D341Med (cell line): Measurements from ENCODE around the gene ELOF1.

Source experiments
- DNase-seq: peaks from one replicate; pipeline ENCODE4 v3.0.0; 2012; ENCODE audit warnings: low spot score

The ELOF1 gene

DNA sequence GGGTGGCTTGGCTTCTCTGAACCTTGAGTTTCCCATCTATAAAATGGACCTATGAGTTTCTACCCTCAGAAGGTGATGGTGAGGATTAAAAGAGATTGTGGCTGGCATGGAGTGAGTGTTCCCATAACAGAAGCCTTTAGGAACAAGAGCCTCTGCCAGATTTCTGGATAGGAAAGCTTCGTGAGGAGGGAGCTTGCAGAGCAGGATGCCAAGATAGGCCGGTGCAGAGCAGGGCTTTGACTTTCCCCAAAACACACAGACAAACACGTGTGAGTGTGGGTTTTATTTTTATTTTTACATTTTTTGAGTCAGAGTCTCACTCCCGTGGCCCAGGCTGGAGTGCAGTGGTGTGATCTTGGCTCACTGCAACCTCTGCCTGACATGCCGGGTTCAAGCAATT lies 24.1 kb downstream of the ELOF1 start:
- no peak for DNase-seq

DNA sequence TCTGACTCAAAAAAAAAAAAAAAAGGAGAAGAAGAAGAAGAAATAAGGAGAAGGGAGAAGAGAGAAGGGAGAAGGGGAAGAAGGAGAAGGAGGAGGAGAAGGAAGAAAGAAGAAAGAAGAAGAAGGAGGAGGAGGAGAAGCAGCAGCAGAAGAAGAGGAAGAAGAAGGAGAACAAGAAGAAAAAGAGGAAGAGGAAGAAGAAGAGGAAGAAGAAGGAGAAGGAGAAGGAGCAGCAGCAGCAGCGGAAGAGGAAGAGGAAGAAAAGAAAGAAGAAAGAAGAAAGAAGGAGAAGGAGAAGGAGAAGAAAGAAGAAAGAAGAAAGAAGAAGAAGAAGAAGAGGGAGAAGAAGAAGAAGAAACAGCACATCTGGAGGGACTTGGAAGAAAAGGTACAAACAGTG lies 24.5 kb downstream of the ELOF1 start:
- DNase-seq = no peak

DNA sequence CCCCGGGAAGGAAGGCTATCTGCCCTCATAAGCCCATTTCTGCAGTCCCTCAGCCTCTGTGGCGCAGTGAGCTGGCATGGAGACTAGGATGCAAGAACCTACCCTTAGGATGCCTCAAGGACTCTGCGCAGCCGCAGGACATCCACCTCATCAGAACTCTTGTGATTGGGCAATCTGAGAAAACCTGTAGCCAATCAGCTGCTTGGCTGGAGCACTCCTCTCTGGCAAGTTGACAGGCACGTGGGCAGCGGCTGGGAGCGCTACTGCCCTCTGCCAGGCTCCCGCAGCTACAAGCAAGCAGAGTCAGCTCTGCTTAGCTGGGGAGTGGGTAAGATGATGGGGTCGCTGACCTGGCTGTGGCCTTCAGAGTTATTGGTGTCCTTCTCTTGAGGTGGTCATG lies 28.6 kb downstream of the ELOF1 start:
- peak; percentile 91 for DNase-seq

DNA sequence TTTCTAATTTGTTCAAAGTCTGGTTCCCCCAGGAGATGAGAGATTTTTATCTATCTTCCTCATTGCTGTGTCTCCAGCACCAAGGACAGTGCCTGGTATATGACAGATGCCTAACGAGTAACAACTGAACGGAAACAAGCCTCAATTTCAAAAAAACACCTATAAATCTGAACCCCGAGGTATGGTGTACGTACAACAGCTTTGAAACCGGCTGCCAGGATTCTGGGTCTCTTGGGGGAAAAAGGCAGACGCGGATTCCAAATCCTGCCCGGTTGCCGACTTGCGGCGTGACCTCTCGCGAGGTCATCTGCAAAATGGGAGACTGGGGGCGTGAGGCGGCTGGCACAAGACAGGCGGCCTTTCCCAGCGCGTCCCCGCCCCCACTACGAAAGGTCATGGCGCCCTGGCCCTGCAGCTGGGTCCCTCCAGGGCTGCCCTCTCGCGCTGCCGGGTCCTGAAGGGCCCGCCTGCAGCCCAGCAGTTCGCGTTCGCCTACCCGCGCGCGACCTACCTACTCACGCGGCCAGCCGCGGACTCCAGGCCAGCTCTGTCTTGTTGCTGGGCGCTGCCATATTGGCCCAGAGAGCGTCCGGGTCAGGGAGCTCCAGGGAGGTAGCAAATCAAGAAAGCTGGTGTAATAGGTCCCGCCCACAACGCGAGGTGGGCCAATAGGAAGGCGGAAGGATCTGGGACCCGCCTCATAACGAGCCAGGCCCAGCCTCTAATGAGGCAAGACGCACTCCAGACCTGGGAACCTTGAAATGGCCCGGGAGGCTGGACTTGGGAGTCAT lies 30.3 kb downstream of the ELOF1 start, which contains the start of gene ECSIT:
Gene ECSIT (minus strand): TSS at position 584 of the 791 bp plus-strand sequence. CDS start 9,964 bp downstream, outside the sequence.
- peak; percentile 94 for DNase-seq

DNA sequence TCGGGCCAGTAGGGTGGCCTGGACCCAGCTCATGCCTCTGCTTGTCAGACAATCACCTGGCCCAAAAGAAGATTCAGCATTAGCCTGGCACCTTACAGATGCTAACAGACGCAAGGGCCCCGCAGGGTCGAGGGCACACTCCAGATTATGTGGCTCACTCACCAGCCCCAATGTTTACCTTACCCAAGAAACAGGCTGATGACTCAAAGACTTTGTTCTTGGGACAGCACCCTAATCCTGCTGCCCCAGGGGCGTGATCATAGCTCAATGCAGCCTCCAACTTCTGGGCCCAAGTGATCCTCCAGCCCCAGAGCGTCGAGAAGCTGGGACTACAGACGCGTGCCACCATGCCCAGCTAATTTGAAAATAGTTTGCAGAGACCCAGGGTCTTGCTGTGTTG lies 39.9 kb downstream of the ELOF1 start:
- no peak for DNase-seq

DNA sequence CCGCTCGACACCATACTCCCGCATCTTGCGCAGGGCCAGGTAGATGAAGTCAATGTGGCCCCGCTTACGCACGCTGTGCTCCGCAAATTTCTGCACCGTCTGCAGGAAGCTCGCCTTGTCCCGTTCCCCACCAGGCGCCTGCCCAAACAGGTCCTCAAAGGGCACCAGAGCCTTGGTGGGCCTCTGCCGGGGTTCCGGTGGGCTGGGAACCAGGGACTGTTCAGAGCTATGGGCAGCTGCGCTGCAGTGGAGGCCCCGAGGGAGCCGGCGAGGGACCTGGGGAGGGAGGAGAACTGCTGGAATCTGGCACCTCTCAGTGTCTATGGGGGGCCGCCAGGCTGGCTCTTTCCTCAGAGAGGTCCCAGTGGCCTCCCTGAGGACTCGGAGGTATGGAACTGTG lies 45.1 kb downstream of the ELOF1 start:
- DNase-seq = peak; percentile 22

DNA sequence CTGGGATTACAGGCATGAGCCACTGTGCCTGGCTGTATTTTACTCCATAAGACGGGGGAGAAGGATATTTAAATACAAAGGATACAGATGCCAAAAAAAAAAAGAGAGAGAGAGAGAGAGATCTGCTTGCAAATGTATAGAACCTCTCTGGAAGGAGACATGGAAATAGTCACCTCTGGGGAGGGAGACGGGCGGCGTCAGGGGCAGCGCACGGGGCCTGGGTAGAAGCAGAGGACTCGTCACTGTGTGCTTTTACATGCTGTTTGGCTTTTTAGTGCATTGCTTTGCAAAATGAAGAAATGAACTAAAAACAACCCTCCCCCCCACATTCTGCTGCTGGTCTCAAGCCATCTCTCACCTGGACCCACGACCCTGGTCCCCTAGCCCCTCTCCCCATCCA lies 48.6 kb downstream of the ELOF1 start:
- DNase-seq = no peak

DNA sequence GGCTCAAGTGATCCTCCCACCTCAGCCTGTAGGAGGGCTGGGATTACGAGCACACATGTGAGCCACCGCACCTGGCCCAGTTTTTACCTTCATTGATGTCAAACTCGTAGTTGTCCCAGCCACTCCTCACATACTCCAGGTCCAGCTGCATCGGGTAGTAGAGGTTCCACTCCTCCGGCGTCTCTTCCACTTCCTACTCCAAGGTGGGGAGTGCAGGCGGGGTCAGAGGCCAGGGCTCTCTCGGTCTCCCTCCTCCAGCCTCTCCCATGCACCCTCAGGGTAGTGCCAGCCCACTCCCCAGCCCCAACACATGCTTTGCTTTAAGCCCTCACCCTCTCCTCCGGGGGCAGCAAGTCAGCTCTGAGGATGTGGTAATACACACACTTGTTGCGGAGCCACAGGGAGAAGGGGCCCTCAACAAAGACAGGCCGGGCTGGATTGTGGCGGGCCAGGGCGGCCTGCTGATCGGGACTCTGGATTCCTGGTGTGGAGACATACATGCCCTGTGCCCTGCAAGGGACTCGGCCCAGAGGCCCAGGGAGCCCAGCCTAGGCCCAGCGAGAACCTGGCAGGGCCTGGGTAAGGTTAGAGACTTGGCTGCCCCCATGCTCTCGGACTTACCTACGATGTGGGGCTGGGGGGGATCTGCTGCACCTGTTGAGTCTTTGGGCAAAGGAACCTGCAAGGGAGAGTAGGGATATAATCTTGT lies 51.5 kb downstream of the ELOF1 start:
- DNase-seq = peak; percentile 25

DNA sequence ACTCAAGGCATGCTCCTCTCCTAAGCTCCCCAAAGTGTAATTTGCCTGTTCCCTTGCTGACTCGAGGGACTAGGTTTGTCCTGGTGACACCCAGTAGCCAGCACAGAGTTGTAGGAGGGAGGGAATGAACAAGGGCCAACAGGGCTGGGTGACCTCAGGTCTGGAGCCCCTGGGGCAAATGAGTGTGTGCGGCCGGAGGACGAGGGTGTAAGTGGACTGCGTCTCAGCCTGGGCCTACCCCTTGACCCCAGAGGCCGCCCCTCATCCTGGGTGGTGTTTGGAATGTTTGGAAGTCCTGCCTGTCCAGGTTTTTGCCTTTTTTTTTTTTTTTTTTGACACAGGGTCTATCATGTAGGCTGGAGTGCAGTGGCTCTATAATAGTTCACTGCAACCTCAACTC lies 52.1 kb downstream of the ELOF1 start:
- no peak for DNase-seq

DNA sequence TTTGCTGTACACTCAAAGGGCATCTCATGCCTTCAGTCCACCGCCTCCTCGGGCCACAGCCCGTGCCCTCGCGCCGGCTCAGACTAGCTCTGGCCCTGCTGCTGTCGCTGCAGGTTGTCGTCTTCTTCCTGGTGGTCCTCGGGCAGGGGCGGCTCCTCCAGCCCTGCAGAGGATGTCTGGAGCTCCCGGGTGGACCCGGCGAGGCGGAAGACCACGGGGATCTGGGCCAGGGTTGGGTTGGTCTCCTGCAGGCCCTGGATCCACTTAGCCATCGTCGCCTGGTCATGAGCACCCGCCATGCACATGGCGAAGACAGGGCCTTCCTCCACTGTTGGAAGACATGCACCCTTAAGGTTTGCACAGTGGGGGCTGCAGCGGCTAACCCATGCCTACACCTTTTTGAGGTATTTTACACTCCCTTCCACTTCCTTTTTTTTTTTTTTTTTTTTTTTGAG lies 52.9 kb downstream of the ELOF1 start:
- no peak for DNase-seq

DNA sequence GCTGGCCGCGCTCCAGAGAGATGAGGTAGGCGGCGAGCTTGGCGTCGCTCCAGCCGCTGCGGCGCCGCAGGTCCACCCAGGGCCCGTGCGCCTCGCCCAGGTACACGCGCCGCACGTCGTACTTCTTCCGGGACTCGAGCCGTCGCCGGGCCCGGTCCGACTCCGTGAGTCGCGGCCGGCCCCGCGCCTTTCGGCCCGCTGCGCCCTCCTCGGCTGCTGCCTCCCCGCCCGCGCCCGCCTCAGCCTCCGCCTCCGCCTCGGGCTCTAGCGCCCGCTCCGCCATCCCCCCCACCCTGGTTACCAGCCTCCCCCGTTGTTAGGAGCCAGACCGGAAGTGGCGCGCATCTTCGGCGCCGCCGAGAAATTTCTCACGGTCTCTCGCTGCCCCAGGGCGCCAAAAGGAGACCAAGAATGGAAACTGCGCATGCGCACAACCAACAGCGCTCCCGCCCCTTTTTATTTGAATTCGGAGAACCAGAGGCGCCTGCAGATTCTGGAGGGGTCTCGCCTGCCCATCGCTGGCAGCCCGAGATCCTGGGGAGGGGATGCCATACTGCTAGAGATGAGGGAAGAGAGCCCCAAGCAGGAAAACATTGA lies 53.4 kb downstream of the ELOF1 start, which contains the start of gene ZNF653:
Gene ZNF653 (minus strand): TSS at position 336 of the 597 bp plus-strand sequence. CDS start 53 bp downstream, at position 283.
- peak; percentile 96 for DNase-seq

DNA sequence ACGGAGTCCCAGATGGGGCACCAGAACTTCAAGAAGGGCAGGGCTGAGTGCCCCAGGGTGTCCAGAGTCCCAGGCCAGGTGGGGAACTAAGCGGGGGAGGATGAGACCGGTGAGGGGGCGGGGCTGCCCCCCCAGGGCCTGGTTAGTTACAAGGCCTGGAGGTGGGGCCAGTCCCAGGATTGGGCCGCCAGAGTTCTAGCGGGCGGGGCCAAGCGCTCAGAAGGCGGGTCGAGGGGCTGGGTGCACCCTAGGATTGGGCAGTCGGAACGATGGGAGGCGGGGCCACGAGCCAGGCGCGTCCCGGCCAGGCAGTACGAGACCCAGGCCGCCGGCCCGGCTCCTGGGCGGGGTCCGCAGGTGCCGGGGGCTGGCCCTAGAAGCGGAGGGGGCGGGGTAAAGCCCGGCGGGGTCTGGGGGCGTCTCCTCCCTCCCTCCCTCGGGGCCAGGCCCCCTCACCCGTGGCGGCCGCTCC lies 54.0 kb downstream of the ELOF1 start:
- peak; percentile 98 for DNase-seq

DNA sequence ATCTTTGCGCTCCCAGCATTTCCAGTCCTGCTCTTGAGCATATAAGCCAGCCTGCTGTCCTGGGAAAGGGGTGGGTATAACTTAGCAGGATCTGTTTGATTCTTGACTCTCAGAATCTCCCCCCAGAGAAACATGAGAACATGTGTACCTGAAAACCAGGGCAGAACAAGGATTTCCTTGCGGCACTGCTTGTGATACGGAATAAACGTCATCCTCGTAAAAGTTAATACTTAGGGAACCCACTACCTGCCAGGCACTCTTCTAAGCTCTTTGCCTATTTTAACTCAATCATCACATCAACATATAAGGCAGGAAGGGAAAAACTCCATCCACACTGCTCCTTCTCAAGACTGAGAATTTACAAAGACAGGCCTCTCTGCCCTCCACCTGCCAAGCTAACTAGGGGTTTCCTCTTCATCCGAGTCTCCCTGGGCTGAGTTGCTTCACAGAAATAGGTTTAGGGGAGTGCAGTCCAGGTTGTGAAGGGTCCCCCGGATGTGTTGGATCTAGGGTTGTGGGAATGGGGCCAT lies 54.5 kb downstream of the ELOF1 start:
- peak; percentile 14 for DNase-seq
